OCI-LY1 (cell line): Measurements from ENCODE around the gene HAUS8.

Experiments
- H2AFZ ChIP-seq: fragments of 200-600 bp; sonication (generic), shearing (Covaris generic); 2 replicates; pipeline ENCODE4 v1.6.0; 2014; ENCODE audit warnings: antibody characterized with exemption, mild to moderate bottlenecking, low read length
- H3F3A ChIP-seq: fragments of 200-600 bp; sonication (generic), shearing (Covaris generic); 2 replicates; pipeline ENCODE4 v1.6.0; 2014; ENCODE audit warnings: mild to moderate bottlenecking, antibody characterized with exemption, low read length, moderate library complexity; ENCODE audit not compliant: insufficient read depth
- H3K27ac ChIP-seq: fragments of 200-600 bp; sonication (generic); 2 replicates; pipeline ENCODE4 v1.5.1; 2014; ENCODE audit warnings: low read length, mixed run types, mild to moderate bottlenecking, low read depth; ENCODE audit not compliant: poor library complexity, severe bottlenecking
- H3K27me3 ChIP-seq: fragments of 200-600 bp; sonication (generic); 2 replicates; pipeline ENCODE4 v1.6.0; 2014; ENCODE audit warnings: antibody characterized with exemption, mild to moderate bottlenecking, low read length, moderate library complexity; ENCODE audit not compliant: insufficient read depth
- H3K36me3 ChIP-seq: fragments of 200-600 bp; sonication (generic); 2 replicates; pipeline ENCODE4 v1.6.1; 2014; ENCODE audit warnings: mild to moderate bottlenecking, antibody characterized with exemption, low read length, moderate library complexity, mixed read lengths; ENCODE audit not compliant: insufficient read depth
- H3K4me1 ChIP-seq: fragments of 200-600 bp; sonication (generic); 2 replicates; pipeline ENCODE4 v1.5.1; 2014; ENCODE audit warnings: mild to moderate bottlenecking, low read length, moderate library complexity; ENCODE audit not compliant: insufficient read depth, severe bottlenecking
- H3K4me2 ChIP-seq: fragments of 200-600 bp; sonication (generic), shearing (Covaris generic); 2 replicates; pipeline ENCODE4 v1.6.1; 2014; ENCODE audit warnings: low read length
- H3K4me3 ChIP-seq: fragments of 200-600 bp; sonication (generic); 2 replicates; pipeline ENCODE4 v1.5.1; 2014; ENCODE audit warnings: low read length, low read depth, mild to moderate bottlenecking, mixed read lengths; ENCODE audit not compliant: poor library complexity, severe bottlenecking
- H3K79me2 ChIP-seq: fragments of 200-600 bp; shearing (Covaris generic); 2 replicates; pipeline ENCODE4 v1.6.1; 2016; ENCODE audit warnings: mixed run types, low read length, mixed read lengths; ENCODE audit not compliant: insufficient read depth
- H3K9ac ChIP-seq: fragments of 200-600 bp; sonication (generic), shearing (Covaris generic); 2 replicates; pipeline ENCODE4 v1.6.1; 2014; ENCODE audit warnings: mild to moderate bottlenecking, low read length, mixed read lengths
- H3K9me2 ChIP-seq: fragments of 200-600 bp; sonication (generic), shearing (Covaris generic); 2 replicates; pipeline ENCODE4 v1.6.1; 2014; ENCODE audit warnings: low read depth, mild to moderate bottlenecking, low read length, mixed read lengths
- H3K9me3 ChIP-seq: fragments of 200-600 bp; shearing (Covaris generic); 2 replicates; pipeline ENCODE4 v1.6.1; 2014; ENCODE audit warnings: low read length, mixed read lengths
- H4K20me1 ChIP-seq: fragments of 200-600 bp; sonication (generic), shearing (Covaris generic); 2 replicates; pipeline ENCODE4 v1.6.0; 2016; ENCODE audit warnings: mild to moderate bottlenecking, low read length; ENCODE audit not compliant: insufficient read depth
- EZH2 ChIP-seq: fragments of 200-600 bp; sonication (generic), shearing (Covaris generic); IDR thresholded peaks from 2 replicates; pipeline ENCODE4 v1.8.0; 2017; ENCODE audit warnings: borderline replicate concordance, mixed run types, mild to moderate bottlenecking, antibody characterized with exemption, low read length, moderate library complexity, mixed read lengths
- TF ChIP-seq, protein P1 (sequence below): fragments of 200-600 bp; sonication (generic), shearing (Covaris generic); IDR thresholded peaks from 2 replicates; pipeline ENCODE4 v1.5.1; 2017; ENCODE audit warnings: mild to moderate bottlenecking, antibody characterized with exemption, low read length, moderate library complexity, mixed read lengths

The HAUS8 gene

DNA sequence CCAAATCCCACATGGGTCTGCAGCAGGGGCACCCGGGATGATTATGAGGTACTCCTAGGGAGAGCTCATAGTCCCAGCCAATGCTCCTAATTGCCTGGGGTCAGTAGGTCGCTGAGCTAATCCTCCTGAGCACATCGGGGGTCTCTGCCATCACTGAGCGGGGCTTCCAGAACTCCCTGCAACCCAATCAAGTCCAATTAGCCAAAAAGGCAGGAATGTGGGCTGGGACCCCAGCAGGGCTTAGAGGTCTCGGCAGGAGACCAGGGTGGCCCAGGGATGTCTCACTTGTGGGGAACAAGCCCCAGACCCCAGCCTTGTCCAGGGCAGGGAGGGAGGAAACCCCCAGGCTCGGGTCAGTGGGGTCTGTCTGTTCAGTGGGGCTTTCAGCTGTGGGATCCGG lies 31.5 kb downstream of the HAUS8 start:
- TF ChIP-seq EZH2 = no peak

DNA sequence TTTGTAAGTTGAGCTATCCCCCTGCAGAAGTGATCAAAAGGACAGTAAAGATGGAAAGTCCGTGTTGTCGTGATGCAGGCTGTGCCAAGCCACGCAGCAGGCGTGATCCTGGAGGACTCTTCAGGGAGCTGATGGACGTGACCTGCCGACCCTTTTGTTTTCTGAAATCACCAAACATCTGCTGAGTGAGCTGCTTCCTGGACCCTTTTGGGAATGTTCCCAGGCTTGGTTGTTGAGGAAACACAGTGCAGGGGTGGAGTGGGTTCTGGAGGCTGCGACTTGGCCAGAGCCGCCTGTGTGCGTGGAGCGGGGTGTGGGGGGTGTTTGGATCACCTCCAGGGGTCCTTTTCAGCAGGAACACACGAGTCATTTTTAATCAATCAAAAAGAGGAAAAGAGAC lies 33.3 kb downstream of the HAUS8 start:
- no peak overlapping the region for H2AFZ ChIP-seq
- no peaks in the 10 kb centered on the region for H3K9me2 ChIP-seq
- no peaks in the 10 kb centered on the region for H4K20me1 ChIP-seq
- H3K9me3 ChIP-seq = no peaks in the 10 kb centered on the region
- no peak overlapping the region for H3K4me3 ChIP-seq
- H3K27ac ChIP-seq = no peak overlapping the region
- H3K9ac ChIP-seq = no peak overlapping the region
- H3K4me1 ChIP-seq = no peaks in the 10 kb centered on the region
- no peaks in the 10 kb centered on the region for H3K79me2 ChIP-seq
- H3K4me2 ChIP-seq = no peak overlapping the region
- H3K27me3 ChIP-seq = no peaks in the 10 kb centered on the region
- H3K36me3 ChIP-seq = no peaks in the 10 kb centered on the region
- no peaks in the 10 kb centered on the region for H3F3A ChIP-seq
- no peak for TF ChIP-seq EZH2
- TF ChIP-seq, protein P1, sequence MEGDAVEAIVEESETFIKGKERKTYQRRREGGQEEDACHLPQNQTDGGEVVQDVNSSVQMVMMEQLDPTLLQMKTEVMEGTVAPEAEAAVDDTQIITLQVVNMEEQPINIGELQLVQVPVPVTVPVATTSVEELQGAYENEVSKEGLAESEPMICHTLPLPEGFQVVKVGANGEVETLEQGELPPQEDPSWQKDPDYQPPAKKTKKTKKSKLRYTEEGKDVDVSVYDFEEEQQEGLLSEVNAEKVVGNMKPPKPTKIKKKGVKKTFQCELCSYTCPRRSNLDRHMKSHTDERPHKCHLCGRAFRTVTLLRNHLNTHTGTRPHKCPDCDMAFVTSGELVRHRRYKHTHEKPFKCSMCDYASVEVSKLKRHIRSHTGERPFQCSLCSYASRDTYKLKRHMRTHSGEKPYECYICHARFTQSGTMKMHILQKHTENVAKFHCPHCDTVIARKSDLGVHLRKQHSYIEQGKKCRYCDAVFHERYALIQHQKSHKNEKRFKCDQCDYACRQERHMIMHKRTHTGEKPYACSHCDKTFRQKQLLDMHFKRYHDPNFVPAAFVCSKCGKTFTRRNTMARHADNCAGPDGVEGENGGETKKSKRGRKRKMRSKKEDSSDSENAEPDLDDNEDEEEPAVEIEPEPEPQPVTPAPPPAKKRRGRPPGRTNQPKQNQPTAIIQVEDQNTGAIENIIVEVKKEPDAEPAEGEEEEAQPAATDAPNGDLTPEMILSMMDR = no peak

More for the DNA sequence above, 31.5 kb downstream of the HAUS8 start:
- Histone ChIP-seq H2AFZ (no peak overlapping the region), H3K4me3 (no peak overlapping the region), H3F3A (no peaks in the 10 kb centered on the region), H3K27ac (no peak overlapping the region), H3K27me3 (no peaks in the 10 kb centered on the region), H3K4me2 (no peak overlapping the region), H3K79me2 (no peaks in the 10 kb centered on the region), H3K9ac (no peak overlapping the region), H4K20me1 (no peaks in the 10 kb centered on the region), H3K36me3 (peaks cover 16% of the 10 kb centered on the region), H3K9me3 (no peaks in the 10 kb centered on the region), H3K9me2 (no peaks in the 10 kb centered on the region), H3K4me1 (no peaks in the 10 kb centered on the region)

DNA sequence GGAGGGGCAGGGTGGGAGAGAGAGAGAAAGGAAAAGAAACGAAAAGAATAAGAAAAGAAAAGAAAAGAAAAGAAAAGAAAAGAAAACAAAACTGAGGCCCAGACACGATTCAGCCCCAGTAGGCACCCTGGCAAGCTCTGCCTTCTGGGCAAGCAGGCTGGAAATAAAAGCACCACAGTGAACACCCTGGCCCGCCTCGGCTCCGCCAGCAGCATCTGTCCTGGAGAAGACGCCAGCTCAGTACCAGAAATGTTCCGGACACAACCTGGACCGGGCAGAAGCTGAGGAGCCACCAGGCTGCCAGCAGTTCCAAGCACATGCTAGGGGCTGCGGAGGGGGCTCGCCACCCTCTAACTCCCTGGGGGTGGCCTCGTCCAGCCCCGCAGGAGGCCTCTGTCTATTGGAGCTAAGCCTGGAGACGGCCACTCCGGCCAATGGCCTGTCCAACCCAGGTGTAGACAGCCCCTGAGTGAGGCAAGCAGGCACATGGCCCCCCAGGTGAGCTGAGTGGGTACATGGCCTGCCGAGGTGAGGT lies 37.2 kb downstream of the HAUS8 start:
- Histone ChIP-seq H4K20me1 (no peaks in the 10 kb centered on the region), H3K9me3 (no peaks in the 10 kb centered on the region), H3K27me3 (0 out of 2 replicates have a peak, but pooled peaks cover 3% of the 10 kb centered on the region), H2AFZ (no peak overlapping the region), H3K36me3 (no peaks in the 10 kb centered on the region), H3K9me2 (no peaks in the 10 kb centered on the region), H3K4me2 (no peak overlapping the region), H3K27ac (no peak overlapping the region), H3K4me3 (no peak overlapping the region), H3K79me2 (no peaks in the 10 kb centered on the region), H3K4me1 (no peaks in the 10 kb centered on the region), H3F3A (no peaks in the 10 kb centered on the region), H3K9ac (no peak overlapping the region)
- no peak for TF ChIP-seq EZH2
- TF ChIP-seq, protein P1 = no peak

DNA sequence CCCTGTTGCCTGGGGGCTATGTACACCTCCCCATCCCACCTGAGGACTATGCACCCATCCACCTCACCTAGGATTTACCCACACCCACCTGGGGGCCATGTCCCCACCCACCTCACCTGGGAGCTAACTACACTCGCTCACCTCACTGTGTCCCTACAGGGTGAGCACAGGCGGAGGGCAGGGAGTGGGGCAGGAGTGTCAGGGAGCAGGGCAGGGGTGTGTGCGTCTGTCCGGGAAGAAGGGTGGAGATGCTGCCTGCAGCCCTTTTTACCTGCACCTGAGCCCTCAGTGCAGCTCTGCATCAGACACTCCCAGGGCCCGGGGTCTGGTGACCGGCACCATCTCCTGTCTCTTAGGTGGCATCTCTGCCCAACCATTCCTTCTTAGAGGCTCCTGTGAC lies 38.1 kb downstream of the HAUS8 start:
- H3K27me3 ChIP-seq = 0 out of 2 replicates have a peak, but pooled peaks cover 3% of the 10 kb centered on the region
- no peak for TF ChIP-seq EZH2
- TF ChIP-seq, protein P1 = no peak

More for the DNA sequence above, 38.1 kb downstream of the HAUS8 start:
- Histone ChIP-seq H4K20me1 (no peaks in the 10 kb centered on the region), H3F3A (no peaks in the 10 kb centered on the region), H3K36me3 (no peaks in the 10 kb centered on the region), H3K4me2 (no peak overlapping the region), H3K9me3 (no peaks in the 10 kb centered on the region), H3K27ac (no peak overlapping the region), H3K4me1 (no peaks in the 10 kb centered on the region), H3K9me2 (no peaks in the 10 kb centered on the region), H3K9ac (no peak overlapping the region), H2AFZ (no peak overlapping the region), H3K4me3 (no peak overlapping the region), H3K79me2 (no peaks in the 10 kb centered on the region)
